ENCODE data around the gene ACVRL1.

The ACVRL1 gene

GRCh38 chr12:51971679-51972421 is 64.5 kb downstream of the ACVRL1 start:
- peak in 1 of 2 donors; percentile 35 for DNase-seq

GRCh38 chr12:51972422-51972812 is 65.1 kb downstream of the ACVRL1 start:
- no peak for DNase-seq

GRCh38 chr12:51972849-51973273 is 65.6 kb downstream of the ACVRL1 start:
- DNase-seq = peak; percentile 62 to 77
